Type B pancreatic cell (in vitro differentiated cells): ENCODE measurements around the gene PKM. TPM values are rescaled to one million over a fixed set of nuclear protein-coding genes. Genes with fewer than 3 reads are reported as not detected.

Experiments used
- DNase-seq: peaks from one replicate; pipeline ENCODE4 v3.0.0; 2021; ENCODE audit warnings: mixed read lengths; ENCODE audit not compliant: unreplicated experiment; ENCODE audit errors: extremely low spot score
- H3K27ac Mint-ChIP-seq: 2 replicates; pipeline ENCODE4 v1.8.0; 2021; ENCODE audit warnings: mild to moderate bottlenecking, mixed read lengths
- H3K27me3 Mint-ChIP-seq: 2 replicates; pipeline ENCODE4 v1.8.0; 2021; ENCODE audit warnings: mixed read lengths
- H3K36me3 Mint-ChIP-seq: 2 replicates; pipeline ENCODE4 v1.8.0; 2021; ENCODE audit warnings: mixed read lengths
- H3K4me1 Mint-ChIP-seq: one replicate; pipeline ENCODE4 v1.8.0; 2021; ENCODE audit warnings: mixed read lengths; ENCODE audit not compliant: unreplicated experiment
- H3K4me3 Mint-ChIP-seq: 2 replicates; pipeline ENCODE4 v1.8.0; 2021; ENCODE audit warnings: mild to moderate bottlenecking, mixed read lengths
- H3K9me3 Mint-ChIP-seq: 2 replicates; pipeline ENCODE4 v1.8.0; 2021; ENCODE audit warnings: mixed read lengths
- total RNA-seq: library from RNA; stranded (reverse); gene quantifications from 2 replicates; pipeline ENCODE4 v1.2.1, GENCODE V29; 2021; ENCODE audit warnings: low replicate concordance
- TF ChIP-seq, protein P1 (sequence below): fragments of 200-600 bp; sonication (generic); conservative IDR thresholded peaks from 2 replicates; pipeline ENCODE4 v1.5.0; 2021; ENCODE audit warnings: antibody characterized with exemption, mild to moderate bottlenecking

PKM gene
- total RNA-seq, 1 donor from 2014 or later = 663 TPM

DNA sequence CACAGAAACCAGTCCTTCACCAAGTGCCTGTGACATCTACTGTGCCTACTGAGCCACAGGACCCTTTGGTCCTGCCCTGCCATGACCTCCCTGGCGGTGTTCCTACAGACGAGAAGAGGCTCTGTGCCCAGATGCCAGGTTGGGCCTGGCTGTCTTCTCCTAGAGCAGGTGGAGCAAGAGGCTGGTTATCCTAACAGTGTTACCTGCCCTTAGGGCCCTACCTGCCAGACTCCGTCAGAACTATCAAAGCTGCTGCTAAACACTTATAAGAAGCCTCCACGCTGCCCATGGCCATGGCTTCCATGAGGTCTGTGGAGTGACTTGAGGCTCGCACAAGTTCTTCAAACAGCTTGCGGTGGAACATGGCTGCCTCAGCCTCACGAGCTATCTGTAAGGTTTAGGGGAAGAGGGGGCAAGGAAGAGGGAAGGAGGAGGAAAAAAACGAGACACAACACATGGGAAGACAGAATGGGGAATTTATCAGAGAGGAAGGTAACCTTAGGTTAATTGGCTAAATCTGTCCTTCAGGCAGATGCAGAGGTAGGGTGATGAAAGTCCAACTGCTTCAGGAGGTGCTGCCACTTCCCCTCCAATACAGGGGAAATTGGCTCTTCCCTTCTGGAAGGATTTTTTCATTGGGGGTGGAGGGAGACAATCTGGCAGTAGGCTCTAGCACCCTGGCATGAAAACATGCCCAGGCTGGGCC lies 28.0 kb downstream of the PKM start:
- Mint-ChIP-seq H3K4me3 (no peak overlapping the region), H3K27me3 (peaks cover 2% of the 10 kb centered on the region), H3K27ac (no peak overlapping the region), H3K9me3 (no peaks in the 10 kb centered on the region), H3K4me1 (peaks cover 2% of the 10 kb centered on the region), H3K36me3 (peaks cover 24% of the 10 kb centered on the region)
- DNase-seq = no peak
- TF ChIP-seq, protein P1, sequence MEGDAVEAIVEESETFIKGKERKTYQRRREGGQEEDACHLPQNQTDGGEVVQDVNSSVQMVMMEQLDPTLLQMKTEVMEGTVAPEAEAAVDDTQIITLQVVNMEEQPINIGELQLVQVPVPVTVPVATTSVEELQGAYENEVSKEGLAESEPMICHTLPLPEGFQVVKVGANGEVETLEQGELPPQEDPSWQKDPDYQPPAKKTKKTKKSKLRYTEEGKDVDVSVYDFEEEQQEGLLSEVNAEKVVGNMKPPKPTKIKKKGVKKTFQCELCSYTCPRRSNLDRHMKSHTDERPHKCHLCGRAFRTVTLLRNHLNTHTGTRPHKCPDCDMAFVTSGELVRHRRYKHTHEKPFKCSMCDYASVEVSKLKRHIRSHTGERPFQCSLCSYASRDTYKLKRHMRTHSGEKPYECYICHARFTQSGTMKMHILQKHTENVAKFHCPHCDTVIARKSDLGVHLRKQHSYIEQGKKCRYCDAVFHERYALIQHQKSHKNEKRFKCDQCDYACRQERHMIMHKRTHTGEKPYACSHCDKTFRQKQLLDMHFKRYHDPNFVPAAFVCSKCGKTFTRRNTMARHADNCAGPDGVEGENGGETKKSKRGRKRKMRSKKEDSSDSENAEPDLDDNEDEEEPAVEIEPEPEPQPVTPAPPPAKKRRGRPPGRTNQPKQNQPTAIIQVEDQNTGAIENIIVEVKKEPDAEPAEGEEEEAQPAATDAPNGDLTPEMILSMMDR = no peak

DNA sequence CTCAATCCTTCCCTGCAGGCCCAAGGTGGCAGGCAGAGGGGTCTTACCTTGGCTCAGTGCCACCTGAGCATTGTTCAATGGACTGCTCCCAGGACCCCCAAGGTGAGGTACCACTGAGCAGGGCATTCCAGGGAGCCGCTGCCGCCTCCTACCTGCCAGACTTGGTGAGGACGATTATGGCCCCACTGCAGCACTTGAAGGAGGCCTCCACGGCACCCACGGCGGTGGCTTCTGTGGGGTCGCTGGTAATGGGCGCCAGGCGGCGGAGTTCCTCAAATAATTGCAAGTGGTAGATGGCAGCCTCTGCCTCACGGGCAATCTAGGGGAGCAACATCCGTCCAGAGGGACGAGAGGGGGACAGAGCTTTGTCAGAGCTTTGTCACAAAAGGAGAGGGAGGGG lies 28.7 kb downstream of the PKM start:
- Mint-ChIP-seq H3K27me3 (peaks cover 6% of the 10 kb centered on the region), H3K9me3 (no peaks in the 10 kb centered on the region), H3K4me1 (peaks cover 4% of the 10 kb centered on the region), H3K27ac (no peak overlapping the region), H3K4me3 (no peak overlapping the region), H3K36me3 (peaks cover 24% of the 10 kb centered on the region)
- TF ChIP-seq, protein P1 = no peak
- DNase-seq = no peak

DNA sequence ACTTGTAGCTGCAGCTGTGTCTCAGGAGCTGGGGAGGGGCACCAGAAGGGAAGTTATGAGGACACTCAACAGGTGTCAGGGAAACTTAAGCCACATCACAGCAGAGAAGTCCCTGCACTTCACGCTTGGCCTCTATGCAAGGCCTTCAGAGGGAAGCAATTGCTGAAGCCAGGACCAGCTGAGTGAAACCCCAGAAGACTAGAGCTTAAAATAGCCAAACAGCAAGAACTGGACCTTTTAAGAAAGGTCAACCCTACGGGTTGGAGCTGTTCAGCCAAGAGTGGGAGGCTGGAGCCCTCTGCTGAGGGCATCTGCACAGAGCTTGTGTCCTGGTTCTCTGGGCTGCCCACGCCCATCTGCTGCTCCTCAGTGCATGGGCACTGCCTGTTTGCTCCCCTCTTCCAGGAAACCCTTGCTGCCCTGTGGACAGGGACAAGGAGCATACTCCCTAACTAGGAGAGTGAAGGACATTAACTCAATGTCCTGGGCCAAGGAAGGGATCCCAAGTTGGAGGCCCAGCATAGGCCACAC lies 29.5 kb downstream of the PKM start:
- H3K36me3 Mint-ChIP-seq = peaks cover 18% of the 10 kb centered on the region
- no peak overlapping the region for H3K27ac Mint-ChIP-seq
- no peaks in the 10 kb centered on the region for H3K9me3 Mint-ChIP-seq
- no peak overlapping the region for H3K4me3 Mint-ChIP-seq
- TF ChIP-seq, protein P1 = no peak
- H3K27me3 Mint-ChIP-seq = peaks cover 14% of the 10 kb centered on the region
- H3K4me1 Mint-ChIP-seq = peaks cover 4% of the 10 kb centered on the region
- no peak for DNase-seq

DNA sequence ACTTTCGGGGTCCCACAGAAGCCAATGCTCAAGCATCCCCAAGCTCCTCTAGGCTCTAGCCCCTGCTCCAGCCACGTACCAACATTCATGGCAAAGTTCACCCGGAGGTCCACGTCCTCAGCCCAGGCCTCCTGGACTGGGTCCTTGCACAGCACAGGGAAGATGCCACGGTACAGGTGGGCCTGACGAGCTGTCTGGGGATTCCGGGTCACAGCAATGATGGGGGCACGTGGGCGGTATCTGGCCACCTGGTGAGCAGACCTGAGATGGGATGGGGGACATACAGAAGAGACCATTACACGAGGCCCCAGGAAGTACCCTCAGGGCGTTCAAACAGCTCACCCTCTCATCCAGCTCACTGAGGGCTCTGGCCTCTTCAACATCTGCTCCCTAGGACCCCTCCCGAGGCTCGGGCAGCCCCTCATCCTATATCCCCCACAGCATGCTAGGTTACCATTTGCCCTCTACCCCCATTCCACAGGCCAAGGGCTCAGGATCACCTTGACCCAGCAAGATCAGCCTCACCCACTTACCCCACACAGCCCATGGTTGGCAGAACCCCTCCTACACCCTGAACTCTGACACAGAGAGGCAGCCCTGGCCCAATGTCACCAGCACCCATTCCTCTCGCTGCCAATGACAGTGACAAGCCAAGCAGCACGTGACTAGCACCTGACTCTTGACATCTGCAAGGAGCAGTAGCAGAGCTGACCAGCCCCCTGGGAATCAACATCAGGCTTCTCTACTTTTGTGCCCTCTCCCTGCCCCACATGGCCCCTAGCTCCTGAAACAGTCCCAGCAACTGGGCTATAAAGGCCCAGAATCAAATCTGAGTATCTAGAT lies 30.4 kb downstream of the PKM start:
- TF ChIP-seq, protein P1 = no peak
- H3K27ac Mint-ChIP-seq = no peak overlapping the region
- H3K27me3 Mint-ChIP-seq = peaks cover 22% of the 10 kb centered on the region
- DNase-seq = no peak
- H3K9me3 Mint-ChIP-seq = no peaks in the 10 kb centered on the region
- peaks cover 18% of the 10 kb centered on the region for H3K36me3 Mint-ChIP-seq
- no peak overlapping the region for H3K4me3 Mint-ChIP-seq
- peaks cover 4% of the 10 kb centered on the region for H3K4me1 Mint-ChIP-seq

DNA sequence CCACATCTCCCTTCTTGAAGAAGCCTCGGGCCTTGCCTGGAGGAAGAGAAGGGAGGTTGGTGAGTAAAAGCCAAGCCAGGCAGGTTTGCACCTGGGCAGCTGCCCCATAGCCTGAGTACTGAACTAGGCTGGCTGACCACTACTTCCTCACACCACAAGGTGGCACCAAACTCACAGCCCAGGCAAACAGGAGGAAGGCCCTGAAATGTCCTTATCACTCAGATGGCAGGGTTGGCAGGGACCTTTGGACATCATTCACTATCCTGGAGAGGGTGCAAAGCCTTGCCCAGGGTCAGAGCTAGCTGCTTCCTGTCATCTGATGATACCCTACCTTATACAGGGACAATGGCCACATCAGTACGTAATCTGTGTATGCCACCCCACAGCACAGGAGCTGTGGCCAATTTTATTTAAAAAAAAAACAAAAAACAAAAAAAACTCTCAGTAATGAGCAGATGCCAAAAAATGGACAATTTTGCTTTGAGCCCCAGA lies 31.2 kb downstream of the PKM start:
- peak overlapping the region; percentile 46 for H3K27ac Mint-ChIP-seq
- TF ChIP-seq, protein P1 = peak; percentile 91
- H3K36me3 Mint-ChIP-seq = peaks cover 18% of the 10 kb centered on the region

More for the DNA sequence above, 31.2 kb downstream of the PKM start:
- Mint-ChIP-seq H3K27me3 (peaks cover 30% of the 10 kb centered on the region), H3K4me1 (peaks cover 4% of the 10 kb centered on the region), H3K4me3 (peak overlapping the region; percentile 45), H3K9me3 (no peaks in the 10 kb centered on the region)
- DNase-seq = no peak
